Body of pancreas (tissue), 4 donors: ENCODE results near the gene ADAT1. TPM values are rescaled to one million over a fixed set of nuclear protein-coding genes. Genes with fewer than 3 reads are reported as not detected.

ENCODE experiments used
- ATAC-seq: fragments of 150-250 bp; one replicate; pipeline ENCODE4 v1.9.1; 2016
- DNase-seq, 4 donors: peaks; one replicate each; pipeline ENCODE4 v3.0.0-alpha.2; 2019
- H3K27ac ChIP-seq, 4 donors: fragments of 200-600 bp; sonication (generic); 1 replicate in 3 of 4; 2 replicates in 1 of 4; pipeline versions ENCODE4 v1.5.1 to v1.6.1; 2016 to 2019; ENCODE audit warnings: mild to moderate bottlenecking in 1 of 4, mixed read lengths in 1 of 4, moderate library complexity in 1 of 4
- H3K27me3 ChIP-seq, 2 donors: fragments of 200-600 bp; sonication (generic); one replicate each; pipeline ENCODE4 v1.6.0; 2016; ENCODE audit warnings: mild to moderate bottlenecking in 1 of 2
- H3K36me3 ChIP-seq, 2 donors: fragments of 200-600 bp; sonication (generic); replicated peaks in 1 of 2; 2 replicates each; pipeline ENCODE4 v1.5.1; 2016; ENCODE audit warnings: low read depth in 2 of 2; ENCODE audit not compliant: insufficient read depth in 1 of 2
- H3K4me1 ChIP-seq: fragments of 200-600 bp; sonication (generic); one replicate; pipeline ENCODE4 v1.6.0; 2016
- H3K4me3 ChIP-seq, 2 donors: fragments of 200-600 bp; sonication (generic); 1 replicate in 1 of 2; 2 replicates in 1 of 2; pipeline ENCODE4 v1.5.1; 2016 to 2019
- H3K9me3 ChIP-seq, 3 donors: fragments of 200-600 bp; sonication (generic); 1 replicate in 2 of 3; 2 replicates in 1 of 3; pipeline ENCODE4 v1.5.1; 2016
- CTCF ChIP-seq, 7 experiments: fragments of 450-650 bp in 4 of 7; fragments of 200-600 bp in 3 of 7; sonication (generic) in 3 of 7; IDR thresholded peaks; one replicate each; pipeline ENCODE4 v1.5.1; 2016 to 2019; ENCODE audit warnings: antibody characterized with exemption in 7 of 7
- POLR2A ChIP-seq, 3 donors: fragments of 450-650 bp; IDR thresholded peaks; one replicate each; pipeline ENCODE4 v1.6.1; 2016; ENCODE audit warnings: antibody characterized with exemption in 3 of 3, mild to moderate bottlenecking in 2 of 3
- WGBS, 2 donors: methylation state at CpG; one replicate each; pipeline ENCODE4 v1.1.5; 2017; 5-methylcytosine and 5-hydroxymethylcytosine counted together
- intact Hi-C: fragments of 100-400 bp; cut with DNase I; formaldehyde crosslinking; loops from one replicate; pipeline ENCODE4 v1.15.1; 2023
- total RNA-seq, 2 donors: library from RNA; depleted of rRNA; stranded (reverse); fragments of >200 nt; gene quantifications; one replicate each; pipeline ENCODE4 v1.1.0, GENCODE V29; 2016

ADAT1 gene
- total RNA-seq, 2 donors from 2014 or later = 12.9 to 14.8 TPM

DNA sequence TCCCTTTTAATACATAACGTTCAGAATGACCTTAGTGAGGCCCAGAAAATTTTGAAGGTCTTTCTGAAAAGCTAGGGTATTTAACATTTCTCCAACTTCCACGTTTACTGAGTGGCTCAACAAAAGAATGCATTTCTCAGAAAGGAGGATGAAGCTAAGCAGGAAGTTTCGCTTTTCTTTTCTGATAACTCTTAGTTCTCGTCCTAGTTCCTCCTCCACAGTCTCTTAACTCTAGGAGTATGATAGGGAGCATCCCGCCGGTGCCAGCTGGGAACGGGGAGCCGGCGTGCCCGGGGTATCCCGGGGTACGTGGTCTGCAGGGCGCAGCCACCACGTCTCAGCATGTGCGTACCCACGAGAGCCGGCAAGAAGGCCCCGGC lies 24.0 kb upstream of the ADAT1 start:
- intact Hi-C loops = loop anchor here (10.0 kb wide), 1 partner anchor 118 kb away; no protein-coding TSS in a partner anchor
- Histone ChIP-seq H3K4me1 (peaks cover 49% of the 10 kb centered on the region), H3K27me3 (no peaks in the 10 kb centered on the region), H3K36me3 (no peaks in the 10 kb centered on the region), H3K4me3 (peak overlapping the region; percentile 79 to 89), H3K9me3 (no peaks in the 10 kb centered on the region), H3K27ac (peak overlapping the region; percentile 84 to 98 (median 92))
- no peak for TF ChIP-seq POLR2A (IDR thresholded peaks at IDR 0.05)
- TF ChIP-seq CTCF (IDR thresholded peaks at IDR 0.05) = no peak
- DNase-seq = no peak
- ATAC-seq = peak; percentile 15
- WGBS, 2 donors = 0 to 1% methylated on average over 18 of the region's 18 CpGs

DNA sequence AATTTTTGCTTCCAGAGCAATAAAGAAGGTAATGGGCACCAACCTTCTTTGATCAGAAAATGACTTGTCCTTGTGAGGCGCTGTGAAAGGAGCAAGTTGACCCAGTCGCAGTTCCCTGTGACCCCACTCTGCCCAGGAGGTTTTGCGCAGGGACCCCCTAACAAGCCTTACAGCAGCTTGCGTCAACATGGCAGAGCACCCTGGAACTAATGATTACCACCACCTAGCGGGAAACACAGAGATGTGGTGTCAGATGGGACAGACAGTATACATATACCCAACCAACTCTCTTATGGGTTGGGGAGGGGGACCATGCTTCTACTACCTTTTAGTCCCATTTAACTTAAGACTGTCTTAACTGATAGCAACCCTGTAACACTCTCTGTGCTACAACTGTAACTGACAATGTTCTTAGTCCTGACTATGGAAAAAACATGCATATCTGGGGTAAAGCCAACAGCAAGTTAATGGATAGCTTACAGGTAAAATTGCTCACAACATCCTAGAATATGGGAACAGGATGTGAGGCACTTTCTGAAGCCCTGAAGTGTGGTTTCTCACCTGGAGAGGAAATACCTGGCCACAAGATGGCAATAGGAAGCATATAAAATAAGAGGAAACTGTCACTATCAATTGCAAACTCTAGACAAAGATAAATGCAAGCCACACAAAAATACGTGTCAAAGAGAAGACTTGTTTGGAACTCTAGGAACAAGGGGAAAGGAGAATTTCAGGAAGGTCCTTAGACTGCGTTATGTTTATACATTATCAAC lies 21.3 kb upstream of the ADAT1 start:
- intact Hi-C loops = loop anchor here (10.0 kb wide), 1 partner anchor 120 kb away; no protein-coding TSS in a partner anchor

GRCh38 chr16:75640598-75640997 lies 17.5 kb upstream of the ADAT1 start:
- WGBS, 2 donors = 88 to 89% methylated on average over 6 of the region's 6 CpGs

More for the DNA sequence above, 21.3 kb upstream of the ADAT1 start:
- Histone ChIP-seq H3K9me3 (no peaks in the 10 kb centered on the region), H3K27me3 (no peaks in the 10 kb centered on the region), H3K36me3 (peaks cover 0 to 17% of the 10 kb centered on the region in 2 donors), H3K4me3 (no peak overlapping the region), H3K27ac (no peak overlapping the region), H3K4me1 (peaks cover 28% of the 10 kb centered on the region)
- 67 to 76% methylated on average over 7 of the region's 7 CpGs for WGBS, 2 donors
- no peak for TF ChIP-seq POLR2A (IDR thresholded peaks at IDR 0.05)
- TF ChIP-seq CTCF (IDR thresholded peaks at IDR 0.05) = peak in 3 of 7 experiments; percentile 20 to 32 (median 26)
- DNase-seq (no peak), ATAC-seq (no peak)

GRCh38 chr16:75635036-75635435 lies 12.0 kb upstream of the ADAT1 start:
- no peak overlapping the region for H3K27ac ChIP-seq
- DNase-seq (no peak), ATAC-seq (no peak)
- peaks cover 12 to 59% of the 10 kb centered on the region in 2 donors for H3K36me3 ChIP-seq
- H3K4me3 ChIP-seq = no peak overlapping the region
- WGBS, 2 donors = 84 to 89% methylated on average over 3 of the region's 3 CpGs
- intact Hi-C loops = loop anchor here (10.0 kb wide), 1 partner anchor 180 kb away; no protein-coding TSS in a partner anchor
- no peaks in the 10 kb centered on the region for H3K27me3 ChIP-seq
- TF ChIP-seq POLR2A (IDR thresholded peaks at IDR 0.05) (no peak), CTCF (IDR thresholded peaks at IDR 0.05) (no peak)
- no peaks in the 10 kb centered on the region for H3K9me3 ChIP-seq
- no peaks in the 10 kb centered on the region for H3K4me1 ChIP-seq

More at GRCh38 chr16:75640598-75640997, 17.5 kb upstream of the ADAT1 start:
- H3K4me1 ChIP-seq = peaks cover 15% of the 10 kb centered on the region
- intact Hi-C loops = loop anchor here (10.0 kb wide), 1 partner anchor 124 kb away; no protein-coding TSS in a partner anchor
- H3K27ac ChIP-seq = no peak overlapping the region
- TF ChIP-seq POLR2A (IDR thresholded peaks at IDR 0.05) (no peak), CTCF (IDR thresholded peaks at IDR 0.05) (no peak)
- no peak for ATAC-seq
- H3K4me3 ChIP-seq = no peak overlapping the region
- no peaks in the 10 kb centered on the region for H3K9me3 ChIP-seq
- no peaks in the 10 kb centered on the region for H3K27me3 ChIP-seq
- DNase-seq = no peak
- H3K36me3 ChIP-seq = peaks cover 6 to 30% of the 10 kb centered on the region in 2 donors
